HEK293T (cell line): ENCODE results near the gene RBBP5.

Experiments used
- CTCF ChIA-PET: fragments of 350-600 bp; formaldehyde crosslinking; extraction: SDS; loops from one replicate; lab custom pipeline; 2021; ENCODE audit warnings: antibody characterized with exemption, inconsistent platforms; lab: Yijun Ruan, JAX
- POLR2A ChIA-PET: fragments of 350-600 bp; formaldehyde crosslinking; extraction: SDS; loops from one replicate; lab custom pipeline; 2020; ENCODE audit warnings: antibody characterized with exemption, inconsistent platforms; lab: Yijun Ruan, JAX
- DNase-seq: peaks from one replicate; pipeline ENCODE4 v3.0.0; 2012; ENCODE audit warnings: mixed read lengths; ENCODE audit errors: extremely low spot score
- ARNT ChIP-seq: fragments of 450-650 bp; IDR thresholded peaks from 2 replicates; pipeline ENCODE4 v1.6.1; 2017; ENCODE audit warnings: mild to moderate bottlenecking
- BHLHE40 ChIP-seq: fragments of 450-650 bp; IDR thresholded peaks from 2 replicates; pipeline ENCODE4 v1.6.1; 2016; ENCODE audit warnings: mild to moderate bottlenecking, moderate library complexity, borderline replicate concordance
- CTBP1 ChIP-seq: fragments of 450-650 bp; IDR thresholded peaks from 2 replicates; pipeline ENCODE4 v1.6.1; 2016; ENCODE audit warnings: borderline replicate concordance
- ELF4 ChIP-seq: fragments of 450-650 bp; IDR thresholded peaks from 2 replicates; pipeline ENCODE4 v1.6.1; 2017; ENCODE audit warnings: antibody characterized with exemption
- FOXA1 ChIP-seq: fragments of 450-650 bp; IDR thresholded peaks from 2 replicates; pipeline ENCODE4 v1.6.1; 2016; ENCODE audit warnings: mild to moderate bottlenecking
- FOXK2 ChIP-seq: fragments of 450-650 bp; IDR thresholded peaks from 2 replicates; pipeline ENCODE4 v1.6.1; 2016; ENCODE audit warnings: mild to moderate bottlenecking
- FOXM1 ChIP-seq: fragments of 450-650 bp; IDR thresholded peaks from 2 replicates; pipeline ENCODE4 v1.6.1; 2017; ENCODE audit warnings: mild to moderate bottlenecking, borderline replicate concordance
- HDGF ChIP-seq: fragments of 450-650 bp; IDR thresholded peaks from 2 replicates; pipeline ENCODE4 v1.6.1; 2017; ENCODE audit warnings: antibody characterized with exemption, borderline replicate concordance
- L3MBTL2 ChIP-seq: fragments of 450-650 bp; conservative IDR thresholded peaks from 2 replicates; pipeline ENCODE4 v1.6.1; 2016; ENCODE audit warnings: mild to moderate bottlenecking
- LEF1 ChIP-seq: fragments of 450-650 bp; IDR thresholded peaks from 2 replicates; pipeline ENCODE4 v1.6.1; 2017; ENCODE audit warnings: mild to moderate bottlenecking, borderline replicate concordance
- NFRKB ChIP-seq: fragments of 450-650 bp; IDR thresholded peaks from 2 replicates; pipeline ENCODE4 v1.6.1; 2016; ENCODE audit warnings: mild to moderate bottlenecking, moderate library complexity
- SP1 ChIP-seq: fragments of 450-650 bp; IDR thresholded peaks from 2 replicates; pipeline ENCODE4 v1.6.1; 2017
- SUZ12 ChIP-seq: fragments of 450-650 bp; IDR thresholded peaks from 2 replicates; pipeline ENCODE4 v1.6.1; 2016; ENCODE audit warnings: mild to moderate bottlenecking
- TARDBP ChIP-seq: fragments of 450-650 bp; IDR thresholded peaks from 2 replicates; pipeline ENCODE4 v1.6.1; 2016
- ZNF384 ChIP-seq: fragments of 450-650 bp; IDR thresholded peaks from 2 replicates; pipeline ENCODE4 v1.6.1; 2016
- TF ChIP-seq, protein P1 (sequence below): fragments of 450-650 bp; IDR thresholded peaks from 2 replicates; pipeline ENCODE4 v1.6.1; 2016

Gene RBBP5

DNA sequence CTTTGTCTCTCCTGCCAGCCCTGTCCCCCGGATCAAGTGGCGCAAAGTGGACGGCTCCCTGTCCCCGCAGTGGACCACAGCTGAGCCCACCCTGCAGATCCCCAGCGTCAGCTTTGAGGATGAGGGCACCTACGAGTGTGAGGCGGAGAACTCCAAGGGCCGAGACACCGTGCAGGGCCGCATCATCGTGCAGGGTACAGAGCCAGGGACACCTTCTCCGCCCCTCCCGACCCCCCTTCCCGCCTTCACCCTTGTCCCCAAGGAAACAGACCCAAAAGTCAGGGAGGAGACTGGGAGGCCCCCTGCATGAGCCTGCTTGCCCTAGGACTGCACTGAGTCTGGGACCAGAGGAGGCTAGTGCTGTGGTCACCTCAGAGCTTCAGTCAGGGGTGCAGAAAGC is 60.6 kb downstream of the RBBP5 start:
- TF ChIP-seq, protein P1, sequence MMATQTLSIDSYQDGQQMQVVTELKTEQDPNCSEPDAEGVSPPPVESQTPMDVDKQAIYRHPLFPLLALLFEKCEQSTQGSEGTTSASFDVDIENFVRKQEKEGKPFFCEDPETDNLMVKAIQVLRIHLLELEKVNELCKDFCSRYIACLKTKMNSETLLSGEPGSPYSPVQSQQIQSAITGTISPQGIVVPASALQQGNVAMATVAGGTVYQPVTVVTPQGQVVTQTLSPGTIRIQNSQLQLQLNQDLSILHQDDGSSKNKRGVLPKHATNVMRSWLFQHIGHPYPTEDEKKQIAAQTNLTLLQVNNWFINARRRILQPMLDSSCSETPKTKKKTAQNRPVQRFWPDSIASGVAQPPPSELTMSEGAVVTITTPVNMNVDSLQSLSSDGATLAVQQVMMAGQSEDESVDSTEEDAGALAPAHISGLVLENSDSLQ: no peak
- TF ChIP-seq FOXM1: no peak
- TF ChIP-seq TARDBP: no peak
- TF ChIP-seq SUZ12: no peak
- no peak for TF ChIP-seq ARNT
- ChIA-PET CTCF (interaction anchor here (0.7 to 3.6 kb wide), 35 partner anchors 9 to 1850 kb away, joined by 3 to 92 read pairs (median 4); partner anchors contain the start of gene CNTN2), POLR2A (interaction anchor here (1.2 to 2.9 kb wide), 2 partner anchors 59 to 73 kb away, joined by 3 to 12 read pairs; no protein-coding TSS in a partner anchor)
- DNase-seq: no peak

DNA sequence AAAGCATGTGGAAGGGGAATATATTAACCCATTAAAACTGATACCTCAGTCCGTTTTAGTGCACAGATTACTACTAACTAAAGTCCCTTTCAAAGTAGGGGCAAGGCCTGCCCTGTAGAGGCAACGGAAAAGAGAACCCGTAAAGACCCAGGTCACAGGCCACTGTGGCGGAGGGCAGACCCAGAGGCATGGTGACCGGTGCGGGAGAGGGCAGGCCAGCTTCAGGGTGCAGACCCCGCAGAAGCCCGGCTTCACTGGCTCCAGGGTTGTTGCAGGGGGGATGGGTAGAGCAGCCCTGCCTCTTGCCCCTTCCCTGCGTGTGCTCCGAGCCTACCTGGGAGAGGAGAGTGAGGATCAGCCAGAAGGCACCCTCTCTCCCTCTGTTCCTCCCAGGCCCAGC is 61.0 kb downstream of the RBBP5 start:
- DNase-seq: no peak
- ChIA-PET CTCF (interaction anchor here (0.5 to 3.6 kb wide), 14 partner anchors 11 to 1851 kb away, joined by 3 to 92 read pairs (median 6); no protein-coding TSS in a partner anchor), POLR2A (interaction anchor here (1.2 to 2.9 kb wide), 2 partner anchors 59 to 72 kb away, joined by 3 to 12 read pairs; no protein-coding TSS in a partner anchor)
- TF ChIP-seq SP1: no peak
- no peak for TF ChIP-seq TARDBP
- TF ChIP-seq FOXK2: no peak
- TF ChIP-seq ZNF384: no peak
- TF ChIP-seq, protein P1: no peak
- no peak for TF ChIP-seq ELF4
- no peak for TF ChIP-seq NFRKB

DNA sequence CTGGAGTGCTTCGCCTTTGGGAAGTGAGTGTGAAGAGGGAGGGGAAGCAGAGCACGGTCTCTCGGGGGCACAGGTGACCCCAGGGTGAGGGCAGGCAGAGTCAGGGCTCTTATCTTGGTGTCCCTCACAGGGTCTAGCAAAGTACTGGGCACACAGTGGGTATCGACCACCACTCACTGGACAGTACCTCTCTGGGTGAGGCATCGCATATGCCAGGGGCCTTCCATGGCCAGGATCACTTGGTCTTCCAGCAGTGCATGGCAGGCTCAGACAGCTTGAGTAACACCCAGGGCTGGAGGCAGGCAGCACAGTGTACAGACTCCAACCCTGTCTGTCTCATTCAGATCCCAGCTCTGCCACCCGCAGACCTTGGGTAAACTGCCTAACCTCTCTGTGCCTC is 62.1 kb downstream of the RBBP5 start:
- TF ChIP-seq FOXA1 (no peak), CTBP1 (no peak), ARNT (no peak), SUZ12 (no peak), TARDBP (no peak), BHLHE40 (no peak), NFRKB (no peak), L3MBTL2 (no peak), ZNF384 (no peak), FOXK2 (no peak), LEF1 (no peak), HDGF (no peak), SP1 (no peak), ELF4 (no peak), FOXM1 (no peak)
- TF ChIP-seq, protein P1: no peak
- DNase-seq: no peak
- ChIA-PET CTCF (no interaction called here), POLR2A (no interaction called here)

DNA sequence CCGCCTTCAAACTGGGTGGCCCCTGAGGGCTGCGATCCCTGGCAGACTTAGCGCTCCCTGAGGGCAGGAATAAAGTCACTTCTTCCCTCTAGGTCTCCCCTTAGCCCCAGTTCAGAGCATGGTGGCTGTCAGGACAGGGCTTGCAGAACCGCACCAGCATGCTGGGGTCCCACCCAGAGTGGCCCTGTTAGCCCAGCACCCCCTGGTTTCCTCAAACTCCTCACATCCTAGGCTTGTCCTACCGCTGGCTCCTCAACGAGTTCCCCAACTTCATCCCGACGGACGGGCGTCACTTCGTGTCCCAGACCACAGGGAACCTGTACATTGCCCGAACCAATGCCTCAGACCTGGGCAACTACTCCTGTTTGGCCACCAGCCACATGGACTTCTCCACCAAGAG is 62.9 kb downstream of the RBBP5 start:
- ChIA-PET POLR2A (no interaction called here), CTCF (no interaction called here)
- TF ChIP-seq LEF1 (no peak), L3MBTL2 (no peak), CTBP1 (no peak), NFRKB (no peak), FOXK2 (no peak), ELF4 (no peak), ARNT (no peak), FOXA1 (no peak), TARDBP (no peak), ZNF384 (no peak), BHLHE40 (no peak)
- DNase-seq: no peak

DNA sequence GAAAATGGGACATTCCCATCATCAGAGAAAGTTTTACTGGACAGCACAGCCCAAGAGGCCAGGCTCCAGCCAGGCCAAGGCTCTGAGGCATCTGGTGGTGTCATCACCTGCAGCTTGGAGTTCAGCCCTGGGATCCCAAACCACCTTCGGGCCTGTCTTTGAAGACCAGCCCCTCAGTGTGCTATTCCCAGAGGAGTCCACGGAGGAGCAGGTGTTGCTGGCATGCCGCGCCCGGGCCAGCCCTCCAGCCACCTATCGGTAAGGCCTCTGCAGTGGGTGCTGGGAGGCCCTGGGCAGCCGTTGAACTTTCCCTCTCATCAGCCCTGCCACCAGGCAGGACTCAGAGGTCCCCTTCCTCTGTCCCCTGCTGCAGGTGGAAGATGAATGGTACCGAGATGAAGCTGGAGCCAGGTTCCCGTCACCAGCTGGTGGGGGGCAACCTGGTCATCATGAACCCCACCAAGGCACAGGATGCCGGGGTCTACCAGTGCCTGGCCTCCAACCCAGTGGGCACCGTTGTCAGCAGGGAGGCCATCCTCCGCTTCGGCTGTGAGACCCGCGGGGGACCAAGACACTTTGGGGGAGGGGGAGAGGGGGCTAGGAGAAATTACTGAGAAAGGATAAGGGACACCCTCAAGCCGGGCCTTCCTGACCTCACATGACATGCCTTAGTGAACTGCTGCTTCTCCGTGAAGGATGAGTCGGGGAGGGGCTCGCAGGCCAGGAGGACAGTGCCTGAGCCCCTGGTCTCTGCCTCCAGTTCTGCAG is 63.8 kb downstream of the RBBP5 start:
- ChIA-PET CTCF (no interaction called here), POLR2A (no interaction called here)
- no peak for DNase-seq
- no peak for TF ChIP-seq FOXM1
- TF ChIP-seq TARDBP: no peak
- no peak for TF ChIP-seq L3MBTL2
- no peak for TF ChIP-seq SP1
- no peak for TF ChIP-seq ZNF384
- no peak for TF ChIP-seq LEF1
- TF ChIP-seq ELF4: no peak
- no peak for TF ChIP-seq FOXK2
- TF ChIP-seq BHLHE40: no peak
- TF ChIP-seq FOXA1: no peak
- TF ChIP-seq HDGF: no peak
- TF ChIP-seq, protein P1: no peak
- no peak for TF ChIP-seq CTBP1
- no peak for TF ChIP-seq ARNT
- no peak for TF ChIP-seq NFRKB
- TF ChIP-seq SUZ12: no peak

DNA sequence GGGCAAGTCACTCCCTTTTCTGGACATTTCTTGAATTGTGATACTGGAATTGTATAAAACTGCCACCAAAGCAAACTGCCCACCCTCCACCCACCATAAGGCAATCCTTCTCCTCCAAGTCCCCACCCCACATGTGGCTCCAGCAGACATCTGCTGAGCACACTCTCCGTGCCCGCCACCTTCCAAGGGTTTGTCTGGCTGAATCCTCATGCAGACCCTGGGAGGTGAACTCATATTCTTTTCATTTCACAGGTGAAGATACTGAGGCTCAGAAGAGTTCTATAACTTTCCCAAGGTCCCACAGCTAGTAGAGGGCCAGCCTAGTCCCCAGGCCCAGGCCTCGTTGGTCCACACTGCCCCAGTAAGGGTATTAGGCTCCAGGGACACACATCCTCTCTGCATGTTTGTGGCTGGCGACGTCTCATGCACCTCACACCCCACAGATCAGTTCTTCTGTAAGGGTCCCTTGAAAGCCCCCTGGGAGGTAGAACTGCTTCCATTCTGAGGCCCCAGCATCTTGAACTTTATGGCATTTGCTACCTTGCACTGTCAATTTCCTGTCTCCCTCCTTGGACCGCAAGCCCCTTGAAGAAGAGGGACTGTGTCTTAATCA is 64.7 kb downstream of the RBBP5 start:
- TF ChIP-seq ZNF384 (no peak), FOXK2 (no peak), SUZ12 (no peak), L3MBTL2 (no peak), ARNT (no peak), FOXA1 (no peak), NFRKB (no peak), ELF4 (no peak), LEF1 (no peak), BHLHE40 (no peak), FOXM1 (no peak), SP1 (no peak), CTBP1 (no peak), HDGF (no peak)
- TF ChIP-seq, protein P1: no peak
- ChIA-PET CTCF (no interaction called here), POLR2A (no interaction called here)
- no peak for DNase-seq
